Left ventricle myocardium superior (tissue), 1 donor: ENCODE data around the gene ZNF26. TPM values are rescaled to one million over a fixed set of nuclear protein-coding genes. Genes with fewer than 3 reads are reported as not detected.
"Not testable (repeated sequence)": the region's sequence is repeated elsewhere in the genome, so short reads cannot be mapped to it uniquely, and the experiment has no call there.

ENCODE experiments used
- ATAC-seq: fragments of 200-7000 bp; cut with Tn5 transposase; one replicate; pipeline ENCODE4 v1.9.1; 2020; ENCODE audit warnings: mild to moderate bottlenecking, moderate library complexity
- DNase-seq: peaks from one replicate; pipeline ENCODE4 v3.0.0-alpha.2; 2020
- intact Hi-C: fragments of 100-400 bp; cut with micrococcal nuclease; formaldehyde crosslinking; loops from one replicate; pipeline ENCODE4 v1.11.0; 2022
- long read RNA-seq: library from polyadenylated mRNA; unstranded; transcript quantifications from one replicate; pipeline ENCODE4 v2.0.0, GENCODE V29; 2021
- total RNA-seq: library from RNA; stranded (reverse); fragmentation: NEBNext Ultra II Directional; extraction: Animal tissue kit (Norgen Biotek cat#: 25700); gene quantifications from one replicate; pipeline ENCODE4 v1.2.1, GENCODE V29; 2021
- donor health status: DM: no; HTN: yes; CAD: no; lungs with severe emphysema.

ZNF26 gene
- 4.7 TPM for total RNA-seq
- long read RNA-seq, full-length matches to known transcripts = 3 of 5 reads
- long read RNA-seq, partial matches to known transcripts = 0 of 5 reads
- long read RNA-seq, other reads (novel, unspliced or antisense) = 2 of 5 reads

GRCh38 chr12:132986001-132986884 is at the start of gene ZNF26:
ZNF26 (plus strand) TSS chr12:132986367; CDS start chr12:132986841, 474 bp downstream.
- ATAC-seq (peak; percentile 100), DNase-seq (peak; percentile 94)
- intact Hi-C loops = no loop called here

- DNase-seq, intact Hi-C loops, ATAC-seq: not testable (repeated sequence)
Measured at GRCh38 chr12:132936921-132937320, 49.2 kb upstream of the ZNF26 start.

- ATAC-seq = no peak
- DNase-seq = no peak
- intact Hi-C loops = no loop called here
Measured at GRCh38 chr12:132937476-132937875, 48.7 kb upstream of the ZNF26 start.

- intact Hi-C loops, ATAC-seq, DNase-seq: not testable (repeated sequence)
Measured at GRCh38 chr12:132938807-132939206, 47.4 kb upstream of the ZNF26 start.

- intact Hi-C loops = no loop called here
- DNase-seq (no peak), ATAC-seq (no peak)
Measured at GRCh38 chr12:132940071-132940719, 46.0 kb upstream of the ZNF26 start.

GRCh38 chr12:132941336-132941954 is 44.7 kb upstream of the ZNF26 start:
- no peak for ATAC-seq
- intact Hi-C loops = no loop called here
- DNase-seq = no peak

GRCh38 chr12:132942611-132943010 is 43.6 kb upstream of the ZNF26 start:
- intact Hi-C loops = no loop called here
- ATAC-seq = no peak
- DNase-seq = no peak

GRCh38 chr12:132945806-132946205 is 40.4 kb upstream of the ZNF26 start:
- DNase-seq = no peak
- no peak for ATAC-seq
- intact Hi-C loops = no loop called here

GRCh38 chr12:132946246-132946820 is 39.8 kb upstream of the ZNF26 start:
- DNase-seq (no peak), ATAC-seq (no peak)
- intact Hi-C loops = no loop called here

- DNase-seq (no peak), ATAC-seq (peak; percentile 45)
- intact Hi-C loops = no loop called here
Measured at GRCh38 chr12:132948146-132949066, 37.8 kb upstream of the ZNF26 start.

- ATAC-seq (no peak), DNase-seq (no peak)
- intact Hi-C loops = no loop called here
Measured at GRCh38 chr12:132949936-132950837, 36.0 kb upstream of the ZNF26 start.

GRCh38 chr12:132950844-132951535 is 35.2 kb upstream of the ZNF26 start:
- ATAC-seq = no peak
- DNase-seq = no peak
- intact Hi-C loops = no loop called here

GRCh38 chr12:132951649-132952048 is 34.5 kb upstream of the ZNF26 start:
- no peak for DNase-seq
- intact Hi-C loops = no loop called here
- ATAC-seq = no peak

GRCh38 chr12:132952371-132953162 is 33.6 kb upstream of the ZNF26 start:
- intact Hi-C loops = no loop called here
- DNase-seq (no peak), ATAC-seq (no peak)

- DNase-seq (no peak), ATAC-seq (no peak)
- intact Hi-C loops = no loop called here
Measured at GRCh38 chr12:132953163-132953425, 33.1 kb upstream of the ZNF26 start.

- no peak for DNase-seq
- no peak for ATAC-seq
- intact Hi-C loops = no loop called here
Measured at GRCh38 chr12:132953771-132954170, 32.4 kb upstream of the ZNF26 start.
